NCI-H446 treated with DMSO at 0.1 percent for 48 hours (cell line): ENCODE data around the gene NBPF6.
"Not testable (repeated sequence)": the region's sequence is repeated elsewhere in the genome, so short reads cannot be mapped to it uniquely, and the experiment has no call there.

Experiments
- DNase-seq: peaks from one replicate; lab custom pipeline; 2025; lab: John Stamatoyannopoulos, UW

NBPF6 gene

GRCh38 chr1:108502138-108502537 is 52.0 kb downstream of the NBPF6 start:
- DNase-seq: no peak

GRCh38 chr1:108502624-108503023 is 52.5 kb downstream of the NBPF6 start:
- DNase-seq: no peak

GRCh38 chr1:108503062-108503733 is 53.1 kb downstream of the NBPF6 start:
- no peak for DNase-seq

GRCh38 chr1:108504447-108504846 is 54.3 kb downstream of the NBPF6 start:
- DNase-seq: no peak

- no peak for DNase-seq
Measured at GRCh38 chr1:108505763-108506070, 55.6 kb downstream of the NBPF6 start.

- DNase-seq: no peak
Measured at GRCh38 chr1:108511764-108512163, 61.6 kb downstream of the NBPF6 start.

GRCh38 chr1:108512239-108513043 is 62.3 kb downstream of the NBPF6 start:
- DNase-seq: peak; percentile 25

GRCh38 chr1:108513044-108513415 is 62.9 kb downstream of the NBPF6 start:
- DNase-seq: no peak

GRCh38 chr1:108513914-108514313 is 63.8 kb downstream of the NBPF6 start:
- DNase-seq: not testable (repeated sequence)

GRCh38 chr1:108517301-108517897 is 67.3 kb downstream of the NBPF6 start:
- not testable (repeated sequence) for DNase-seq
